ENCODE results near the gene IZUMO2.
A peak's percentile ranks its signal among the peaks of the same experiment; 100 is the strongest.

IZUMO2 gene

GRCh38 chr19:50162988-50163387 is at the start of gene IZUMO2:
IZUMO2 (minus strand) TSS chr19:50163281; CDS start chr19:50163194, 87 bp downstream.
- DNase-seq = no peak

GRCh38 chr19:50210425-50210824 is 47.3 kb upstream of the IZUMO2 start:
- no peak for DNase-seq

- DNase-seq = no peak
Observed at GRCh38 chr19:50209131-50209530, 46.0 kb upstream of the IZUMO2 start.

GRCh38 chr19:50207730-50208129 is 44.6 kb upstream of the IZUMO2 start:
- DNase-seq = no peak

- no peak for DNase-seq
Observed at GRCh38 chr19:50206191-50206590, 43.1 kb upstream of the IZUMO2 start.

- DNase-seq = no peak
Observed at GRCh38 chr19:50205681-50206138, 42.6 kb upstream of the IZUMO2 start.

GRCh38 chr19:50204811-50205675 is 42.0 kb upstream of the IZUMO2 start:
- DNase-seq = peak; percentile 6

- DNase-seq = no peak
Observed at GRCh38 chr19:50204081-50204428, 41.0 kb upstream of the IZUMO2 start.

- peak; percentile 20 for DNase-seq
Observed at GRCh38 chr19:50203281-50204080, 40.4 kb upstream of the IZUMO2 start, which contains the start of gene MYH14. MYH14 (plus strand) TSS chr19:50203622; CDS start chr19:50210366, 6,744 bp downstream.

GRCh38 chr19:50202962-50203280 is 39.8 kb upstream of the IZUMO2 start:
- no peak for DNase-seq

- DNase-seq = no peak
Observed at GRCh38 chr19:50202386-50202785, 39.3 kb upstream of the IZUMO2 start.

GRCh38 chr19:50199259-50199555 is 36.1 kb upstream of the IZUMO2 start:
- no peak for DNase-seq

- DNase-seq = no peak
Observed at GRCh38 chr19:50198431-50199258, 35.6 kb upstream of the IZUMO2 start.

GRCh38 chr19:50197348-50197747 is 34.3 kb upstream of the IZUMO2 start:
- no peak for DNase-seq

GRCh38 chr19:50196322-50196932 is 33.3 kb upstream of the IZUMO2 start:
- no peak for DNase-seq

GRCh38 chr19:50195224-50195623 is 32.1 kb upstream of the IZUMO2 start:
- DNase-seq = no peak

GRCh38 chr19:50192463-50193211 is 29.6 kb upstream of the IZUMO2 start:
- no peak for DNase-seq

GRCh38 chr19:50191216-50191615 is 28.1 kb upstream of the IZUMO2 start:
- DNase-seq = no peak

GRCh38 chr19:50190439-50190891 is 27.4 kb upstream of the IZUMO2 start:
- DNase-seq = no peak

- no peak for DNase-seq
Observed at GRCh38 chr19:50189331-50189730, 26.2 kb upstream of the IZUMO2 start.

- no peak for DNase-seq
Observed at GRCh38 chr19:50187937-50188336, 24.9 kb upstream of the IZUMO2 start.

- DNase-seq = no peak
Observed at GRCh38 chr19:50184196-50184595, 21.1 kb upstream of the IZUMO2 start.
